K562 (cell line): ENCODE measurements around the gene EIPR1. TPM values are rescaled to one million over a fixed set of nuclear protein-coding genes. Genes with fewer than 3 reads are reported as not detected.

Experiments
- CEBPG ChIP-seq, 3 experiments: fragments of 200-800 bp in 1 of 3; sonication (Bioruptor generic) in 1 of 3; sonication (generic) in 1 of 3; formaldehyde crosslinking in 1 of 3; IDR thresholded peaks in 2 of 3; conservative IDR thresholded peaks in 1 of 3; 2 replicates each; pipeline versions ENCODE4 v1.6.1 to v1.8.0; 2016 to 2022; ENCODE audit warnings: missing compliant biosample characterization in 2 of 3, missing genetic modification characterization in 2 of 3, mild to moderate bottlenecking in 1 of 3, missing genetic modification reagents in 1 of 3
- CREBBP ChIP-seq: IDR thresholded peaks from one replicate; pipeline ENCODE4 v1.6.1; 2012; ENCODE audit warnings: low read depth, mild to moderate bottlenecking, control low read depth, inconsistent platforms, low read length
- ELF2 ChIP-seq: fragments of 250-450 bp; sonication (Bioruptor Pico); IDR thresholded peaks from 2 replicates; pipeline ENCODE4 v1.5.0; 2021; ENCODE audit warnings: mild to moderate bottlenecking
- EWSR1 ChIP-seq: fragments of 450-650 bp; IDR thresholded peaks from 2 replicates; pipeline ENCODE4 v1.6.1; 2018; ENCODE audit warnings: borderline replicate concordance, mild to moderate bottlenecking, low read depth, moderate library complexity; ENCODE audit not compliant: partially characterized antibody
- HNRNPLL ChIP-seq: fragments of 200-400 bp; formaldehyde crosslinking; IDR thresholded peaks from 2 replicates; pipeline ENCODE4 v1.6.1; 2017; ENCODE audit warnings: low read length, low read depth, mild to moderate bottlenecking; ENCODE audit not compliant: poor library complexity, severe bottlenecking
- KAT7 ChIP-seq: sonication (generic); formaldehyde crosslinking; IDR thresholded peaks from 2 replicates; pipeline ENCODE4 v1.8.0; 2022; ENCODE audit warnings: missing genetic modification reagents, mild to moderate bottlenecking, borderline replicate concordance
- KDM4B ChIP-seq, 2 experiments: fragments of 450-650 bp in 1 of 2; sonication (generic) in 1 of 2; IDR thresholded peaks; 2 replicates each; pipeline ENCODE4 v1.6.1; 2016 to 2017; ENCODE audit warnings: borderline replicate concordance in 2 of 2, antibody characterized with exemption in 1 of 2, low read depth in 1 of 2, mild to moderate bottlenecking in 1 of 2
- POU5F1 ChIP-seq: fragments of 150-350 bp; IDR thresholded peaks from 2 replicates; pipeline ENCODE4 v1.6.1; 2014; ENCODE audit warnings: borderline replicate concordance, low read length, low read depth, mild to moderate bottlenecking; ENCODE audit not compliant: partially characterized antibody
- RBM15 ChIP-seq: fragments of 200-400 bp; formaldehyde crosslinking; IDR thresholded peaks from 2 replicates; pipeline ENCODE4 v1.6.1; 2018; ENCODE audit warnings: mild to moderate bottlenecking, low read length, moderate library complexity; ENCODE audit not compliant: insufficient read depth
- RBM25 ChIP-seq: fragments of 200-400 bp; formaldehyde crosslinking; IDR thresholded peaks from 2 replicates; pipeline ENCODE4 v1.6.1; 2018; ENCODE audit warnings: low read length, low read depth, moderate library complexity; ENCODE audit not compliant: severe bottlenecking
- RNF2 ChIP-seq: sonication (generic); IDR thresholded peaks from 2 replicates; pipeline ENCODE4 v1.6.1; 2016
- TOE1 ChIP-seq, 2 experiments: fragments of 450-650 bp in 1 of 2; sonication (generic) in 1 of 2; formaldehyde crosslinking in 1 of 2; IDR thresholded peaks; 2 replicates each; pipeline versions ENCODE4 v1.7.1 to v1.8.0; 2016 to 2022; ENCODE audit warnings: borderline replicate concordance in 2 of 2, mild to moderate bottlenecking in 2 of 2, antibody characterized with exemption in 1 of 2, inconsistent platforms in 1 of 2, low read depth in 1 of 2, missing genetic modification reagents in 1 of 2, moderate library complexity in 1 of 2
- XRCC4 ChIP-seq: IDR thresholded peaks from one replicate; pipeline ENCODE4 v1.6.1; 2011; ENCODE audit not compliant: insufficient read depth, insufficient read length; ENCODE audit errors: extremely low read depth
- ZNF408 ChIP-seq: fragments of 250-450 bp; sonication (Bioruptor Pico); IDR thresholded peaks from 2 replicates; pipeline ENCODE4 v1.4.0; 2020; ENCODE audit warnings: low read depth, mild to moderate bottlenecking, moderate library complexity
- ZNF41 ChIP-seq: fragments of 250-450 bp; sonication (Bioruptor Pico); conservative IDR thresholded peaks from 2 replicates; pipeline ENCODE4 v1.4.0; 2020; ENCODE audit warnings: mild to moderate bottlenecking
- ZNF445 ChIP-seq: fragments of 250-450 bp; sonication (Bioruptor Pico); IDR thresholded peaks from 2 replicates; pipeline ENCODE4 v1.4.0; 2020; ENCODE audit warnings: low read depth, mild to moderate bottlenecking, moderate library complexity
- ZNF57 ChIP-seq: fragments of 450-650 bp; formaldehyde crosslinking; IDR thresholded peaks from 2 replicates; pipeline ENCODE4 v1.4.0; 2020; ENCODE audit warnings: mild to moderate bottlenecking, moderate library complexity
- ZNF699 ChIP-seq: fragments of 250-450 bp; sonication (Bioruptor Pico); IDR thresholded peaks from 2 replicates; pipeline ENCODE4 v1.8.0; 2021; ENCODE audit warnings: mild to moderate bottlenecking, moderate library complexity; ENCODE audit not compliant: insufficient replicate concordance
- polyA plus RNA-seq, 8 experiments: library from polyadenylated mRNA; depleted of rRNA in 4 of 8; stranded (reverse) in 5 of 8; unstranded in 3 of 8; fragments of >200 nt; fragmentation: Nextera tagmentation in 2 of 8; fragmentation: Illumina TruSeq in 1 of 8; extraction: Ambion mirVana in 2 of 8; extraction: Trizol in 1 of 8; gene quantifications; 2 replicates each; pipeline versions ENCODE4 v1.2.1 to v1.2.3, GENCODE V29; 2011 to 2014; ENCODE audit warnings: inconsistent platforms in 1 of 8, missing spikeins in 1 of 8
- total RNA-seq, 7 experiments: library from RNA; depleted of rRNA in 6 of 7; stranded (reverse); fragments of >200 nt in 6 of 7; fragmentation: Illumina TruSeq in 2 of 7; extraction: Trizol in 2 of 7; gene quantifications; 2 replicates each; pipeline versions ENCODE4 v1.2.1 to v1.2.3, GENCODE V29; 2011 to 2021; ENCODE audit warnings: low replicate concordance in 1 of 7
- TF ChIP-seq, protein P1 (sequence below): sonication (generic); formaldehyde crosslinking; IDR thresholded peaks from 2 replicates; pipeline ENCODE4 v1.8.1; 2023; ENCODE audit warnings: mild to moderate bottlenecking, missing genetic modification reagents
- TF ChIP-seq, protein P2 (sequence below): sonication (generic); formaldehyde crosslinking; IDR thresholded peaks from 2 replicates; pipeline ENCODE4 v1.5.0; 2020; ENCODE audit warnings: missing genetic modification reagents
- TF ChIP-seq, protein P3 (sequence below): fragments of 450-650 bp; IDR thresholded peaks from 2 replicates; pipeline ENCODE4 v1.6.1; 2017; ENCODE audit warnings: mild to moderate bottlenecking, moderate library complexity

The EIPR1 gene
- total and polyA plus RNA-seq, 9 of the 15 experiments (the other 6 are each of a cell fraction or from before 2014, with no cell fraction given) = 19.9 to 54.4 (median 35.9) TPM

DNA sequence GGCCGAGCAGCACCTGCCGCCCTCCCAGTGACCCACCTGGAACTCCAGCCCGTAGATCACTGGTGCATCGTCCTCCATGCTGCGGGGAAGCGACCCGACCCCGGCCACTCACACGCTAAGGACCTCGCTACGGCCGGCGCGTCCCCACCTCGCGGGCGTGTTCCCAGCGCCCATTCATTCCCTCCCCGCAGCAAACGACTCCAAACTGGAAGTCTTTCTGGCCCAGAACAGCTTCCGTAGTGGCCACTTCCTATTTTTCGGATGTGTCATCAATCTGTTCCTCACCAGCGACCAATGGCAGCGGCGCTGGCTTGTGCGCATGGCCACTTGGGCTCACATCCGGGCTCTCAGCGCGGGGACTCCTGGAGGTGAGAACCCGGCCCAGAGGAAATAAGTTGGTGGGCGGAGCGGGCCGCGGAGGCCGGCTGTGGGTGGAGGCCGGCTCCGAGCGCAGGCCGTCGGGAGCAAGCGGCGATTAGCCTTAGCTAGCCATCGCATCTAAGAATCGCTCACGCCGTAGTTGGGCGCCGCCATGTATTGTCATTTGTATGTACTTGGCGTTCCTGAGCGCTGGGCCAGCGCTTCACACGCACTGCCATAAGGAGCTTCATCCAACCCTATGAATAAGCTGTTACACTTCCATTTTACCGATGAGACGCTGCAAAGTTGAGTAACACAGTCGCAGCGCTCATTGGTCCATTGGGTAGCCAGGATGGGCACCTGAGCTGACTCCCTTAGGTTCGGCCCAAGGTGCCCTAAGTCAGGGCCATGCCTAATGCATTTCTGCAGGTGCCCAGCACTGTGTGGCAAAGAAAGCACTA is at the start of gene EIPR1 (continued):
- TF ChIP-seq, protein P1, sequence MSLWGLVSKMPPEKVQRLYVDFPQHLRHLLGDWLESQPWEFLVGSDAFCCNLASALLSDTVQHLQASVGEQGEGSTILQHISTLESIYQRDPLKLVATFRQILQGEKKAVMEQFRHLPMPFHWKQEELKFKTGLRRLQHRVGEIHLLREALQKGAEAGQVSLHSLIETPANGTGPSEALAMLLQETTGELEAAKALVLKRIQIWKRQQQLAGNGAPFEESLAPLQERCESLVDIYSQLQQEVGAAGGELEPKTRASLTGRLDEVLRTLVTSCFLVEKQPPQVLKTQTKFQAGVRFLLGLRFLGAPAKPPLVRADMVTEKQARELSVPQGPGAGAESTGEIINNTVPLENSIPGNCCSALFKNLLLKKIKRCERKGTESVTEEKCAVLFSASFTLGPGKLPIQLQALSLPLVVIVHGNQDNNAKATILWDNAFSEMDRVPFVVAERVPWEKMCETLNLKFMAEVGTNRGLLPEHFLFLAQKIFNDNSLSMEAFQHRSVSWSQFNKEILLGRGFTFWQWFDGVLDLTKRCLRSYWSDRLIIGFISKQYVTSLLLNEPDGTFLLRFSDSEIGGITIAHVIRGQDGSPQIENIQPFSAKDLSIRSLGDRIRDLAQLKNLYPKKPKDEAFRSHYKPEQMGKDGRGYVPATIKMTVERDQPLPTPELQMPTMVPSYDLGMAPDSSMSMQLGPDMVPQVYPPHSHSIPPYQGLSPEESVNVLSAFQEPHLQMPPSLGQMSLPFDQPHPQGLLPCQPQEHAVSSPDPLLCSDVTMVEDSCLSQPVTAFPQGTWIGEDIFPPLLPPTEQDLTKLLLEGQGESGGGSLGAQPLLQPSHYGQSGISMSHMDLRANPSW = peak; percentile 61
- TF ChIP-seq ZNF699 (no peak), RBM25 (peak; percentile 40), RBM15 (no peak), KDM4B (IDR thresholded peaks at IDR 0.05; ENCODE audit: borderline replicate concordance in 2 of 2, low read depth in 1 of 2) (no peak), HNRNPLL (peak; percentile 36), XRCC4 (no peak), ELF2 (CRISPR knock-in tag) (peak; percentile 90), ZNF57 (no peak), KAT7 (peak; percentile 85; the same call in 1 of the 2 replicates), EWSR1 (no peak), ZNF445 (no peak), RNF2 (peak; percentile 50; the same call in 1 of the 2 replicates), TOE1 (IDR thresholded peaks at IDR 0.05; ENCODE audit: borderline replicate concordance) (peak; percentile 65; the same call in 1 of the 2 replicates), TOE1 (CRISPR knock-in tag; IDR thresholded peaks at IDR 0.05; ENCODE audit: borderline replicate concordance, low read depth) (no peak), CEBPG (CRISPR knock-in tag; IDR thresholded peaks at IDR 0.05) (peak; percentile 32; the same call in 1 of the 2 replicates), CEBPG (tag; conservative IDR thresholded peaks at IDR 0.05 in 1 of 2, IDR thresholded peaks at IDR 0.05 in 1 of 2) (no peak), ZNF408 (CRISPR knock-in tag) (no peak), ZNF41 (no peak), CREBBP (no peak), POU5F1 (peak; percentile 96)
- TF ChIP-seq, protein P2, sequence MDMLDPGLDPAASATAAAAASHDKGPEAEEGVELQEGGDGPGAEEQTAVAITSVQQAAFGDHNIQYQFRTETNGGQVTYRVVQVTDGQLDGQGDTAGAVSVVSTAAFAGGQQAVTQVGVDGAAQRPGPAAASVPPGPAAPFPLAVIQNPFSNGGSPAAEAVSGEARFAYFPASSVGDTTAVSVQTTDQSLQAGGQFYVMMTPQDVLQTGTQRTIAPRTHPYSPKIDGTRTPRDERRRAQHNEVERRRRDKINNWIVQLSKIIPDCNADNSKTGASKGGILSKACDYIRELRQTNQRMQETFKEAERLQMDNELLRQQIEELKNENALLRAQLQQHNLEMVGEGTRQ = no peak
- TF ChIP-seq, protein P3, sequence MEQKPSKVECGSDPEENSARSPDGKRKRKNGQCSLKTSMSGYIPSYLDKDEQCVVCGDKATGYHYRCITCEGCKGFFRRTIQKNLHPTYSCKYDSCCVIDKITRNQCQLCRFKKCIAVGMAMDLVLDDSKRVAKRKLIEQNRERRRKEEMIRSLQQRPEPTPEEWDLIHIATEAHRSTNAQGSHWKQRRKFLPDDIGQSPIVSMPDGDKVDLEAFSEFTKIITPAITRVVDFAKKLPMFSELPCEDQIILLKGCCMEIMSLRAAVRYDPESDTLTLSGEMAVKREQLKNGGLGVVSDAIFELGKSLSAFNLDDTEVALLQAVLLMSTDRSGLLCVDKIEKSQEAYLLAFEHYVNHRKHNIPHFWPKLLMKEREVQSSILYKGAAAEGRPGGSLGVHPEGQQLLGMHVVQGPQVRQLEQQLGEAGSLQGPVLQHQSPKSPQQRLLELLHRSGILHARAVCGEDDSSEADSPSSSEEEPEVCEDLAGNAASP = no peak
